Measurements from ENCODE around the gene NOL7.

Gene NOL7

DNA sequence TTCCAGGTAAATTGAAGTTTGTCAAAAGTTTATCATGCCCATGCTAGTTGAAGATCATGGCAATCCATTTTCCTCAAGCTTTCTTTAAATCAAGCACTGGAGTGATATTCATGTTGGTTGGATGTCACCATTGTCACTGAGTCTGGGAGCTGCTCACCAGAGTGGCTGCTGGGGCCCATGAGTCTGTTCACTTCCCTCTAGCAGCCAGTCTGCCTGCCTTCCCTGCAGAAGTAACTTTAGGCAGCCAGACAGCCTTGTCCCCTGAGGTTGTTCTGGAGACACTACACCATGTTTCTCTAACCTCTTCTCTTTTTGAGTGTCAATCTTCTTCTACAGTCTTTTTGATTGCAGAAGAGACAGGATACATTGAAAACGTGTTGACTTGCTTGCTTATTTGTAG, 35.2 kb upstream of the NOL7 start:
- Histone ChIP-seq H3K4me1 (ENCODE audit: control insufficient read depth, insufficient read depth, low read length) (no peaks in the 10 kb centered on the region), H3K27ac (ENCODE audit: low read depth, low read length) (no peak overlapping the region)

GRCh38 chr6:13581700-13582229, 33.4 kb upstream of the NOL7 start:
- no peak overlapping the region for H3K4me3 ChIP-seq (ENCODE audit: low read length)
- no peak overlapping the region for H3K9ac ChIP-seq (ENCODE audit: low read length)
- H3K27ac ChIP-seq (ENCODE audit: low read depth, low read length): no peak overlapping the region
- no peaks in the 10 kb centered on the region for H3K27me3 ChIP-seq (ENCODE audit: control insufficient read depth, insufficient read depth, low read length)
- peaks cover 2% of the 10 kb centered on the region for H3K36me3 ChIP-seq (ENCODE audit: control insufficient read depth, insufficient read depth, low read length)
- no peaks in the 10 kb centered on the region for H3K4me1 ChIP-seq (ENCODE audit: control insufficient read depth, insufficient read depth, low read length)

More for the DNA sequence above, 35.2 kb upstream of the NOL7 start:
- H3K4me3 ChIP-seq (ENCODE audit: low read length): no peak overlapping the region
- no peaks in the 10 kb centered on the region for H3K27me3 ChIP-seq (ENCODE audit: control insufficient read depth, insufficient read depth, low read length)
- H3K9ac ChIP-seq (ENCODE audit: low read length): no peak overlapping the region
- H3K36me3 ChIP-seq (ENCODE audit: control insufficient read depth, insufficient read depth, low read length): no peaks in the 10 kb centered on the region

- Histone ChIP-seq H3K27ac (ENCODE audit: low read depth, low read length) (no peak overlapping the region), H3K9ac (ENCODE audit: low read length) (no peak overlapping the region), H3K4me1 (ENCODE audit: control insufficient read depth, insufficient read depth, low read length) (no peaks in the 10 kb centered on the region), H3K27me3 (ENCODE audit: control insufficient read depth, insufficient read depth, low read length) (no peaks in the 10 kb centered on the region), H3K4me3 (ENCODE audit: low read length) (no peak overlapping the region), H3K36me3 (ENCODE audit: control insufficient read depth, insufficient read depth, low read length) (peaks cover 12% of the 10 kb centered on the region)
These were observed 28.3 kb upstream of the NOL7 start for GRCh38 chr6:13586603-13587542.

- Histone ChIP-seq H3K36me3 (ENCODE audit: control insufficient read depth, insufficient read depth, low read length) (peaks cover 19% of the 10 kb centered on the region), H3K4me3 (ENCODE audit: low read length) (no peak overlapping the region), H3K9ac (ENCODE audit: low read length) (no peak overlapping the region), H3K27ac (ENCODE audit: low read depth, low read length) (no peak overlapping the region), H3K27me3 (ENCODE audit: control insufficient read depth, insufficient read depth, low read length) (no peaks in the 10 kb centered on the region), H3K4me1 (ENCODE audit: control insufficient read depth, insufficient read depth, low read length) (no peaks in the 10 kb centered on the region)
These were observed 25.3 kb upstream of the NOL7 start for GRCh38 chr6:13589801-13590200.

DNA sequence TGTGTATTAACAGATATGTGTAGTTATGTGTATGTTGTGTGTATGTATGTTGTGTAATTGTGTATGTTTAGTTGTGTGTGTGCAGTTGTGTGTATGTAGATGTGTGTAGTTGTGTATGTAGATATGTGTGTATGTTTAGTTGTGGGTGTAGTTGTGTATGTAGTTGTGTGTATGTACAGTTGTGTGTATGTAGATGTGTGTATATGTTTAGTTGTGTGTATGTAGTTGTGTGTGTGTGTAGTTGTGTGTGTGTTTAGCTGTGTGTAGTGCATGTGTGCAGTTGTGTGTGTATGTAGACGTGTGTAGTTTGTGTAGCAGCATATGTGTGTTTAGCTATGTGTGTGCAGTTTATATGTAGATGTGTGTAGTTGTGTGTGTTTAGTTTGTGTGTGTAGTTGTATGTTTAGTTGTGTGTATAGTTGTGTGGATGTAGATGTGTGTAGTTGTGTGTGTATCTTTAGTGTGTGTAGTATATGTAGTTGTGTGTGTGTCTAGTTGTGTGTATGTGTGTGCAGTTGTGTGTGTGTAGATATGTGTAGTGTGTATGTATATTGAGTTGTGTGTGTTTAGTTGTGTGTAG, 24.5 kb upstream of the NOL7 start:
- Histone ChIP-seq H3K9ac (ENCODE audit: low read length) (no peak overlapping the region), H3K27me3 (ENCODE audit: control insufficient read depth, insufficient read depth, low read length) (no peaks in the 10 kb centered on the region), H3K4me3 (ENCODE audit: low read length) (no peak overlapping the region), H3K36me3 (ENCODE audit: control insufficient read depth, insufficient read depth, low read length) (peaks cover 19% of the 10 kb centered on the region), H3K4me1 (ENCODE audit: control insufficient read depth, insufficient read depth, low read length) (no peaks in the 10 kb centered on the region), H3K27ac (ENCODE audit: low read depth, low read length) (no peak overlapping the region)

DNA sequence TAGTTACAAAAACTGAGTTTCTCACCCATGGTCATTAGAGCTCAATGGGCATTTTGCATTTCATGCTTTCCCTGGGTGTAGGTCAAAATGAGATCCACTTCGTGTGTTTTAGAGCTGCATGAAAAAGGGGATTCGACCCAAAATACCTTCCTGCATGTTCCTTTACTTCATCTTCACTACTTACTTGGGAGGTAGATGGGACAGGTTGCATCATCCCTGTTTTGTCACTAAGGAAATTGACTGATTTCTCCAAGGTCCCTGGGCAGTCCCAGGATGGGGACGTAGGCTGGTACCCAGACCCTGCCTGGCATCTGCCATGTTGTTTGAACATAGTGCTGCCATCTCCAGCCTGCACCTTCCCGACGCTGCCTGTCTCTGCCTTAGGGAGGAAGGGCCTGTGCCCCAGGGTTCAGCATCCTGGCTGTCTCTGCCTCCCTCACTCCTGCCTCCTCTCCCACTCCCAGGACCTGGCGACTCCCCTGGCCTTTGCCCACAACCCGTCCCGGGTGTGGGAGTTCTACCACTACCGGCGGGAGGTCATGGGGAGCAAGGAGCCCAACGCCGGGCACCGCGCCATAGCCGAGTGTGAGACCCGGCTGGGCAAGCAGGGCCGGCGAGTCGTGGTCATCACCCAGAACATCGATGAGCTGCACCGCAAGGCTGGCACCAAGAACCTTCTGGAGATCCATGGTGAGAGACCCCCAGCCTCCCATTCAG, 23.8 kb upstream of the NOL7 start:
- no peaks in the 10 kb centered on the region for H3K27me3 ChIP-seq (ENCODE audit: control insufficient read depth, insufficient read depth, low read length)
- no peak overlapping the region for H3K27ac ChIP-seq (ENCODE audit: low read depth, low read length)
- H3K9ac ChIP-seq (ENCODE audit: low read length): no peak overlapping the region
- H3K36me3 ChIP-seq (ENCODE audit: control insufficient read depth, insufficient read depth, low read length): peaks cover 19% of the 10 kb centered on the region
- no peaks in the 10 kb centered on the region for H3K4me1 ChIP-seq (ENCODE audit: control insufficient read depth, insufficient read depth, low read length)
- H3K4me3 ChIP-seq (ENCODE audit: low read length): no peak overlapping the region

DNA sequence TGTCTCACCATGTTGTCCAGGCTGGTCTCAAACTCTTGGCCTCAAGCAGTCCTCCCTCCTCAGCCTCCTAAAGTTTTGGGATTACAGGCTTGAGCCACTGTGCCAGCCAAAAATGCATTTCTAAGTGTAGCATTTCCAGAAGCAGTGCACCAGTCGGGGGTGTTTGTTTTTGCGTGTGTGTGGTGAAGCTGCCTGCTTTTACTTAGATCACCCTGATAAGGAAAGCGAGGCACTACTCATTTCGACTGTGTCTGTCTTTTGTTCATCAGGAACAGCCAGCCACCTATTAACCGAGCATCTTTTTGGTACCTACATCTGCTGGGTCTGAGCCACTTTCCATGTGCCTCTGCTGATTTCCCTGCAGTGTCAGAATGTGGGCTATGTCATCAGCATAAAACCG, 22.0 kb upstream of the NOL7 start:
- no peak overlapping the region for H3K9ac ChIP-seq (ENCODE audit: low read length)
- no peaks in the 10 kb centered on the region for H3K27me3 ChIP-seq (ENCODE audit: control insufficient read depth, insufficient read depth, low read length)
- H3K4me3 ChIP-seq (ENCODE audit: low read length): no peak overlapping the region
- peaks cover 7% of the 10 kb centered on the region for H3K36me3 ChIP-seq (ENCODE audit: control insufficient read depth, insufficient read depth, low read length)
- H3K4me1 ChIP-seq (ENCODE audit: control insufficient read depth, insufficient read depth, low read length): no peaks in the 10 kb centered on the region
- no peak overlapping the region for H3K27ac ChIP-seq (ENCODE audit: low read depth, low read length)

- Histone ChIP-seq H3K36me3 (ENCODE audit: control insufficient read depth, insufficient read depth, low read length) (peaks cover 7% of the 10 kb centered on the region), H3K9ac (ENCODE audit: low read length) (no peak overlapping the region), H3K27ac (ENCODE audit: low read depth, low read length) (no peak overlapping the region)
These were observed 21.4 kb upstream of the NOL7 start for GRCh38 chr6:13593720-13594119.

DNA sequence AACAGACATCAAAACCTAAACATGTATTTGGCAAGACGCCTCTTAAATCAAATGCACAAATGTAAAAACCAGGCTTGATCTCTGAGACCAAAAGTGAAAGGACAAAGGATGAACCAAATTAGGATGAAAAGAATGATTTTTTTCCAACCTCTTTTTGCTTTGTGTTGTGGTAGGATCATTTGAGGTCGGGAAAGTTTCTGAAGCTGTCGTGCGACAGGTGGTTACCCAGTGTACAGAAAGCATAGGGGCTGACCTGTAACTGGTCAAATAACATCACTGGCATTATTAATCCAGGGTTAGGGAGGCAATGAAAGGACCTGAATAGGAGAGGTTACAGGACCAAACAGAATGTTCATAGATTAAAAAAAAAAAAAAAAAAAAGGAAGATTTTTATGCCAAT, 18.1 kb upstream of the NOL7 start:
- H3K4me3 ChIP-seq (ENCODE audit: low read length): no peak overlapping the region
- H3K27me3 ChIP-seq (ENCODE audit: control insufficient read depth, insufficient read depth, low read length): no peaks in the 10 kb centered on the region
- no peak overlapping the region for H3K27ac ChIP-seq (ENCODE audit: low read depth, low read length)
- peaks cover 12% of the 10 kb centered on the region for H3K36me3 ChIP-seq (ENCODE audit: control insufficient read depth, insufficient read depth, low read length)
- no peak overlapping the region for H3K9ac ChIP-seq (ENCODE audit: low read length)
- no peaks in the 10 kb centered on the region for H3K4me1 ChIP-seq (ENCODE audit: control insufficient read depth, insufficient read depth, low read length)

More at GRCh38 chr6:13593720-13594119, 21.4 kb upstream of the NOL7 start:
- Histone ChIP-seq H3K27me3 (ENCODE audit: control insufficient read depth, insufficient read depth, low read length) (no peaks in the 10 kb centered on the region), H3K4me1 (ENCODE audit: control insufficient read depth, insufficient read depth, low read length) (no peaks in the 10 kb centered on the region), H3K4me3 (ENCODE audit: low read length) (no peak overlapping the region)

DNA sequence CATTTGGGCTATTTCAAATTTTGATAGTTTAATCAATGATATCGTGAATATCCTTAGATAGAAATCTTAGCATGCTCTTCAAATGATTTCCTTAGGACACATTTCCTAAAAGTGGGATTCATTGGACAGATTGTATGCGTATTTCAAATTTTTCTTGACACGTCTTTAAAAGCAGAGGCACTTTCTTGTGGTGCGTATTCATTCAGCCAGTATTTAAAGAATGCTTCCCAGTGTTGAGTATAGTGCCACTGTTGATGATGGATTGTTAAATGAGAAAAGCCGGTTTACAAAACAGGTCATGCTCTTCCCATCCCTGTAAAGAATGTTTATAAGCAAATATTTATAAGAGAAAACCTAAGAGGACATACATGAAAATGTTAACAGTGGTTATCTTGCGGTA, 15.1 kb upstream of the NOL7 start:
- Histone ChIP-seq H3K27ac (ENCODE audit: low read depth, low read length) (no peak overlapping the region), H3K9ac (ENCODE audit: low read length) (no peak overlapping the region), H3K4me3 (ENCODE audit: low read length) (no peak overlapping the region), H3K36me3 (ENCODE audit: control insufficient read depth, insufficient read depth, low read length) (peaks cover 5% of the 10 kb centered on the region), H3K27me3 (ENCODE audit: control insufficient read depth, insufficient read depth, low read length) (no peaks in the 10 kb centered on the region), H3K4me1 (ENCODE audit: control insufficient read depth, insufficient read depth, low read length) (no peaks in the 10 kb centered on the region)

DNA sequence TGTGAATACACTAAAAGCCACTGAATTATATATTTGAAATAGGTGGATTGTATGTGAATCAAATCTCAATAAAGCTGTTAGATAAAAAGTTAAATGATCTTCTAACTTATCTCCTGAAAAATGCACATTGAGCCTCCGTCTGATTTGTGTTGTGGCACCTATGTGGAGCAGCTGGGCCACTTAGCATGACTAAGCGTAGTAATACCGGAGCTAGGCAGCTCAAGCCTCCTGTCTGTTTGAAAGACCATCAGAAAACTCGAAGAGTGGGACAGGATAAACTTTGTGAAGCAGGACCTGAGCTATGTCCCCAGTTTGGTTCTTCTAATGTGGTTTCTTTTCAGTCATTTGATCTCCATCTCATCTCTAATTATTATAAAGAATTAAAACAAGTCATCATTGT, 11.0 kb upstream of the NOL7 start:
- H3K36me3 ChIP-seq (ENCODE audit: control insufficient read depth, insufficient read depth, low read length): peaks cover 5% of the 10 kb centered on the region
- no peak overlapping the region for H3K27ac ChIP-seq (ENCODE audit: low read depth, low read length)
- no peaks in the 10 kb centered on the region for H3K4me1 ChIP-seq (ENCODE audit: control insufficient read depth, insufficient read depth, low read length)
- H3K9ac ChIP-seq (ENCODE audit: low read length): no peak overlapping the region
- no peaks in the 10 kb centered on the region for H3K27me3 ChIP-seq (ENCODE audit: control insufficient read depth, insufficient read depth, low read length)
- H3K4me3 ChIP-seq (ENCODE audit: low read length): no peak overlapping the region

Data from rectal smooth muscle tissue (tissue), 1 donor.